HepG2 (cell line): ENCODE results near the gene BFAR. TPM values are rescaled to one million over a fixed set of nuclear protein-coding genes. Genes with fewer than 3 reads are reported as not detected.

ENCODE experiments used
- ARID5B ChIP-seq: IDR thresholded peaks from 2 replicates; pipeline ENCODE4 v1.4.0; 2020; ENCODE audit warnings: mild to moderate bottlenecking, missing genetic modification reagents
- CREM ChIP-seq, 2 experiments: sonication (generic) in 1 of 2; formaldehyde crosslinking in 1 of 2; IDR thresholded peaks; 2 replicates each; pipeline versions ENCODE4 v1.4.0 to v1.6.1; 2016 to 2020; ENCODE audit warnings: antibody characterized with exemption in 1 of 2, mild to moderate bottlenecking in 1 of 2, missing genetic modification reagents in 1 of 2
- FOXA3 ChIP-seq: IDR thresholded peaks from 2 replicates; pipeline ENCODE4 v1.6.1; 2016; ENCODE audit warnings: missing genetic modification reagents, missing compliant biosample characterization
- KLF9 ChIP-seq: IDR thresholded peaks from 2 replicates; pipeline ENCODE4 v1.6.1; 2016; ENCODE audit warnings: low read depth
- MTA1 ChIP-seq: sonication (generic); formaldehyde crosslinking; IDR thresholded peaks from 2 replicates; pipeline ENCODE4 v1.4.0; 2020; ENCODE audit warnings: missing genetic modification reagents, mild to moderate bottlenecking, borderline replicate concordance
- NKX3-1 ChIP-seq: sonication (generic); formaldehyde crosslinking; IDR thresholded peaks from 2 replicates; pipeline ENCODE4 v1.5.0; 2020; ENCODE audit warnings: missing genetic modification reagents
- PHF8 ChIP-seq: sonication (generic); formaldehyde crosslinking; IDR thresholded peaks from 2 replicates; pipeline ENCODE4 v1.5.0; 2020; ENCODE audit warnings: missing genetic modification reagents
- PRMT3 ChIP-seq: sonication (generic); formaldehyde crosslinking; IDR thresholded peaks from 2 replicates; pipeline ENCODE4 v1.8.1; 2022; ENCODE audit warnings: low read depth, mild to moderate bottlenecking, moderate library complexity, missing genetic modification reagents, borderline replicate concordance
- RERE ChIP-seq: IDR thresholded peaks from 2 replicates; pipeline ENCODE4 v1.6.1; 2016; ENCODE audit warnings: low read depth, missing genetic modification reagents, missing compliant biosample characterization
- SRY ChIP-seq: sonication (generic); formaldehyde crosslinking; IDR thresholded peaks from 2 replicates; pipeline ENCODE4 v1.8.0; 2022; ENCODE audit warnings: mild to moderate bottlenecking, missing genetic modification reagents
- TBL1XR1 ChIP-seq: fragments of 150-350 bp; IDR thresholded peaks from 2 replicates; pipeline ENCODE4 v1.6.1; 2014; ENCODE audit warnings: borderline replicate concordance, low read length; ENCODE audit not compliant: partially characterized antibody
- TCF12 ChIP-seq, 2 experiments: fragments of 450-650 bp in 1 of 2; sonication (generic) in 1 of 2; formaldehyde crosslinking in 1 of 2; IDR thresholded peaks; 2 replicates each; pipeline versions ENCODE4 v1.6.1 to v1.8.0; 2017 to 2022; ENCODE audit warnings: antibody characterized with exemption in 1 of 2, mild to moderate bottlenecking in 1 of 2, missing genetic modification reagents in 1 of 2, moderate library complexity in 1 of 2
- USF2 ChIP-seq, 2 experiments: sonication (generic) in 1 of 2; formaldehyde crosslinking in 1 of 2; IDR thresholded peaks; 2 replicates each; pipeline versions ENCODE4 v1.5.1 to v1.6.1; 2011 to 2020; ENCODE audit warnings: borderline replicate concordance in 1 of 2, low read depth in 1 of 2, low read length in 1 of 2, mild to moderate bottlenecking in 1 of 2, missing genetic modification reagents in 1 of 2, moderate library complexity in 1 of 2
- ZNF33B ChIP-seq: sonication (generic); formaldehyde crosslinking; IDR thresholded peaks from 2 replicates; pipeline ENCODE4 v1.5.1; 2020; ENCODE audit warnings: mild to moderate bottlenecking, missing genetic modification reagents
- ZNF577 ChIP-seq: sonication (generic); formaldehyde crosslinking; IDR thresholded peaks from 2 replicates; pipeline ENCODE4 v1.4.0; 2020; ENCODE audit warnings: mild to moderate bottlenecking, low read depth, missing genetic modification reagents, borderline replicate concordance
- ZNF619 ChIP-seq: sonication (generic); formaldehyde crosslinking; IDR thresholded peaks from 2 replicates; pipeline ENCODE4 v1.4.0; 2020; ENCODE audit warnings: mild to moderate bottlenecking, missing genetic modification reagents
- polyA plus RNA-seq, 8 experiments: library from polyadenylated mRNA; depleted of rRNA in 3 of 8; stranded (reverse) in 7 of 8; unstranded in 1 of 8; fragments of >200 nt; fragmentation: Illumina TruSeq in 4 of 8; extraction: Trizol in 4 of 8; gene quantifications; 2 replicates each; pipeline versions ENCODE4 v1.2.1 to v1.2.3, GENCODE V29; 2011 to 2016; ENCODE audit warnings: low read depth in 4 of 8, missing spikeins in 1 of 8, mixed read lengths in 1 of 8; ENCODE audit not compliant: insufficient read depth in 1 of 8
- total RNA-seq, 5 experiments: library from RNA; depleted of rRNA; stranded (reverse); fragments of >200 nt; fragmentation: Illumina TruSeq; extraction: Trizol; gene quantifications; 2 replicates each; pipeline ENCODE4 v1.2.3, GENCODE V29; 2016; ENCODE audit warnings: low read depth in 1 of 5

BFAR gene
- total and polyA plus RNA-seq, 2 of the 13 experiments (the other 11 are each of a cell fraction or from before 2014, with no cell fraction given) = 96.9 to 120 TPM

GRCh38 chr16:14629919-14630619 is 2.7 kb upstream of the BFAR start, which contains the start of gene PARN (continued):
- TF ChIP-seq ZNF577 (CRISPR knock-in tag) (peak; percentile 93; the same call in 1 of the 2 replicates), SRY (CRISPR knock-in tag) (peak; percentile 7), USF2 (IDR thresholded peaks at IDR 0.05; ENCODE audit: low read depth, low read length) (no peak), USF2 (CRISPR knock-in tag; IDR thresholded peaks at IDR 0.05; ENCODE audit: borderline replicate concordance) (peak; percentile 83; the same call in 1 of the 2 replicates), RERE (0 out of 2 replicates have a peak, but pooled peaks have one; percentile 4), CREM (IDR thresholded peaks at IDR 0.05) (no peak), CREM (CRISPR knock-in tag; IDR thresholded peaks at IDR 0.05) (no peak), ZNF33B (peak; percentile 92; the same call in 1 of the 2 replicates), PHF8 (peak; percentile 99), FOXA3 (CRISPR knock-in tag) (peak; percentile 21; the same call in 1 of the 2 replicates), ARID5B (peak; percentile 81), ZNF619 (CRISPR knock-in tag) (no peak; the same call in 1 of the 2 replicates), TCF12 (IDR thresholded peaks at IDR 0.05) (no peak), TCF12 (CRISPR knock-in tag; IDR thresholded peaks at IDR 0.05) (peak; percentile 90), NKX3-1 (0 out of 2 replicates have a peak, but pooled peaks have one; percentile 61), TBL1XR1 (no peak), KLF9 (CRISPR knock-in tag) (0 out of 2 replicates have a peak, but pooled peaks have one; percentile 74), PRMT3 (CRISPR knock-in tag) (peak; percentile 61; the same call in 1 of the 2 replicates), MTA1 (peak; percentile 61; the same call in 1 of the 2 replicates)
